HUES48 (cell line): ENCODE data around the gene TSPAN11.
A peak's percentile ranks its signal among the peaks of the same experiment; 100 is the strongest.
"Not testable (repeated sequence)": the region's sequence is repeated elsewhere in the genome, so short reads cannot be mapped to it uniquely, and the experiment has no call there.

Experiments
- H3K27ac ChIP-seq: one replicate; pipeline ENCODE4 v1.7.0; 2013; ENCODE audit warnings: low read depth, low read length, inconsistent platforms
- H3K27me3 ChIP-seq: 2 replicates; pipeline ENCODE4 v1.6.1; 2013; ENCODE audit warnings: mild to moderate bottlenecking, low read length; ENCODE audit not compliant: control insufficient read depth, insufficient read depth
- H3K36me3 ChIP-seq: 2 replicates; pipeline ENCODE4 v1.6.1; 2013; ENCODE audit warnings: low read length; ENCODE audit not compliant: control insufficient read depth, insufficient read depth
- H3K4me1 ChIP-seq: 2 replicates; pipeline ENCODE4 v1.6.1; 2013; ENCODE audit warnings: mild to moderate bottlenecking, low read length; ENCODE audit not compliant: control insufficient read depth, insufficient read depth
- H3K4me3 ChIP-seq: 2 replicates; pipeline ENCODE4 v1.5.1; 2013; ENCODE audit warnings: mild to moderate bottlenecking, low read depth, low read length
- H3K9ac ChIP-seq: 2 replicates; pipeline ENCODE4 v1.6.1; 2013; ENCODE audit warnings: mild to moderate bottlenecking, low read depth, low read length, moderate library complexity
- H3K9me3 ChIP-seq: 2 replicates; pipeline ENCODE4 v1.6.1; 2013; ENCODE audit warnings: low read length; ENCODE audit not compliant: control insufficient read depth, insufficient read depth

Gene TSPAN11

GRCh38 chr12:30926243-30927221 lies at the start of gene TSPAN11:
TSPAN11 (plus strand) TSS chr12:30926748; CDS start chr12:30953992, 27,244 bp downstream.
- peaks cover 42% of the 10 kb centered on the region for H3K27me3 ChIP-seq
- peak within 1 kb of the TSS; percentile 13 for H3K27ac ChIP-seq
- H3K9ac ChIP-seq, result peak within 1 kb of the TSS; percentile 41
- peaks cover 13% of the 10 kb centered on the region for H3K4me1 ChIP-seq
- no peaks in the 10 kb centered on the region for H3K9me3 ChIP-seq
- H3K4me3 ChIP-seq, result peak within 1 kb of the TSS; percentile 54
- H3K36me3 ChIP-seq, result no peaks in the 10 kb centered on the region

DNA sequence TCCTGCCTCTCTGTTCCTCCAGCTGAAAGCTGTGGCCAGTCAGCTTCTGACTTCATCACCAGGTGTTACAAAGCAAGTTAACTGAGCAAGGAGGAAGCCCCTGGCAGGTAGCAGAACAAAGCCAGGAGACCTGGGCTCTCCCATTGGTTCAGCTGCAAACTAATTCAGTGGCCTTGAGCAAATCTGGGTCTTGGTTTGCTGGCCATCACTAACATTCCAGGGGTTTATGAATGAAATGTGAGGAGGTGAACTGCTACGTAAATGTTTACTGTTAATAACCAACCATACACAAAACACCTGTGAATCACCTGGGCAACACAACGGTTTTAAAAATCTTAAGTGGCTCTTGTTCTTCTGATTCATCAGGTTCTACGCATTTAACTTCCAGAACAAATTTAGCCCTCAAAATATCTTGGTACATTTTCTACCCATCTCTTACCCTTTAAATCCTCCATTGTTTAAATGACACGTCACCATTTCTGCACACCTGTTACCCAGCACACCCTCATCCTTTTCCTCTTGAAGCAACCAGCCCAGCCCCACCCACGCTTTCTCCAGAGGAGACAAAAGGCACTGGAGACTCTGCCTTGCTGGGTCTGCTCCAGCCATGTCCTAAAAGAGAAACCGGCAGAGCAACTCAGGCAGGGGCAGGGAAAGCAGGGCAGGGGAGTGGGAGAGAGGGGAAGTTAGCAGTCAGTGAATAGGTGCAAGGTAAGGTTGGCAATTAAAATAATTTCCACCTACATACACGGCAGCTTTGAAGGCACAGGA lies 49.3 kb upstream of the TSPAN11 start:
- no peaks in the 10 kb centered on the region for H3K4me1 ChIP-seq
- no peaks in the 10 kb centered on the region for H3K36me3 ChIP-seq
- no peaks in the 10 kb centered on the region for H3K9me3 ChIP-seq
- H3K4me3 ChIP-seq, result no peak overlapping the region
- H3K27ac ChIP-seq, result no peak overlapping the region
- H3K27me3 ChIP-seq, result no peaks in the 10 kb centered on the region
- no peak overlapping the region for H3K9ac ChIP-seq

DNA sequence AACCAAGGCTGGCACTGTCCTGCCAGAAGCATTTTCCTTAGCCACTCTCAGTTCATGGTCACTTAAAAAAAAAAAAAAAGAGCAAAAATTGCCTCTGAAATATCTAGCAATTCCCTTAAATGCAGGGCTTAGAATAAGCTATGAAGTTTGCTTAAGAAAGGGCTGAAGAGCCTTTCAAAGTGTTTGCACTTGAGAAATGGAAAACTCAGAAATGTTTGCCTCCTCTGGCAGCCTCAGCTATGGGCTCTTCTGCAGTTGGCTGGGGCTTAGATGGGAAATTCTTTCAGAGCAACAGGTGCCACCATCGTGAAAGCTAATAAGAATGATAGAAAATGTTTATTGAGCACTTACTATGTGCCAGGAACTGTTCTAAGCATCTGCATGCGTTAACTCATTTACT lies 48.5 kb upstream of the TSPAN11 start:
- H3K36me3 ChIP-seq, result no peaks in the 10 kb centered on the region
- no peaks in the 10 kb centered on the region for H3K27me3 ChIP-seq
- no peaks in the 10 kb centered on the region for H3K9me3 ChIP-seq
- H3K4me3 ChIP-seq, result no peak overlapping the region
- no peaks in the 10 kb centered on the region for H3K4me1 ChIP-seq
- H3K9ac ChIP-seq, result no peak overlapping the region
- no peak overlapping the region for H3K27ac ChIP-seq

- H3K4me1 ChIP-seq, result no peaks in the 10 kb centered on the region
- no peak overlapping the region for H3K4me3 ChIP-seq
- H3K9me3 ChIP-seq, result no peaks in the 10 kb centered on the region
- no peak overlapping the region for H3K27ac ChIP-seq
- H3K36me3 ChIP-seq, result no peaks in the 10 kb centered on the region
- no peaks in the 10 kb centered on the region for H3K27me3 ChIP-seq
- no peak overlapping the region for H3K9ac ChIP-seq
These were observed 46.5 kb upstream of the TSPAN11 start for GRCh38 chr12:30880061-30880460.

- H3K27ac ChIP-seq, result no peak overlapping the region
- H3K36me3 ChIP-seq, result no peaks in the 10 kb centered on the region
- H3K4me1 ChIP-seq, result no peaks in the 10 kb centered on the region
- H3K27me3 ChIP-seq, result no peaks in the 10 kb centered on the region
- H3K4me3 ChIP-seq, result no peak overlapping the region
- H3K9ac ChIP-seq, result no peak overlapping the region
- no peaks in the 10 kb centered on the region for H3K9me3 ChIP-seq
These were observed 45.7 kb upstream of the TSPAN11 start for GRCh38 chr12:30880813-30881212.

GRCh38 chr12:30882706-30883105 lies 43.8 kb upstream of the TSPAN11 start:
- no peaks in the 10 kb centered on the region for H3K27me3 ChIP-seq

GRCh38 chr12:30884799-30885198 lies 41.7 kb upstream of the TSPAN11 start:
- Histone ChIP-seq H3K9ac (no peak overlapping the region), H3K27ac (no peak overlapping the region), H3K4me1 (no peaks in the 10 kb centered on the region), H3K4me3 (no peak overlapping the region), H3K9me3 (no peaks in the 10 kb centered on the region), H3K27me3 (no peaks in the 10 kb centered on the region), H3K36me3 (no peaks in the 10 kb centered on the region)

More at GRCh38 chr12:30882706-30883105, 43.8 kb upstream of the TSPAN11 start:
- H3K4me1 ChIP-seq, result no peaks in the 10 kb centered on the region
- no peaks in the 10 kb centered on the region for H3K9me3 ChIP-seq
- no peak overlapping the region for H3K27ac ChIP-seq
- H3K9ac ChIP-seq, result no peak overlapping the region
- H3K36me3 ChIP-seq, result no peaks in the 10 kb centered on the region
- no peak overlapping the region for H3K4me3 ChIP-seq

- H3K9me3 ChIP-seq, result no peaks in the 10 kb centered on the region
- no peaks in the 10 kb centered on the region for H3K36me3 ChIP-seq
- H3K4me1 ChIP-seq, result no peaks in the 10 kb centered on the region
- H3K4me3 ChIP-seq, result no peak overlapping the region
- H3K27ac ChIP-seq, result no peak overlapping the region
- H3K27me3 ChIP-seq, result no peaks in the 10 kb centered on the region
- no peak overlapping the region for H3K9ac ChIP-seq
These were observed 41.2 kb upstream of the TSPAN11 start for GRCh38 chr12:30885321-30885720.

GRCh38 chr12:30887226-30887625 lies 39.3 kb upstream of the TSPAN11 start:
- Histone ChIP-seq H3K27ac (no peak overlapping the region), H3K36me3 (no peaks in the 10 kb centered on the region), H3K27me3 (no peaks in the 10 kb centered on the region), H3K4me3 (no peak overlapping the region), H3K9ac (no peak overlapping the region), H3K4me1 (no peaks in the 10 kb centered on the region), H3K9me3 (no peaks in the 10 kb centered on the region)

DNA sequence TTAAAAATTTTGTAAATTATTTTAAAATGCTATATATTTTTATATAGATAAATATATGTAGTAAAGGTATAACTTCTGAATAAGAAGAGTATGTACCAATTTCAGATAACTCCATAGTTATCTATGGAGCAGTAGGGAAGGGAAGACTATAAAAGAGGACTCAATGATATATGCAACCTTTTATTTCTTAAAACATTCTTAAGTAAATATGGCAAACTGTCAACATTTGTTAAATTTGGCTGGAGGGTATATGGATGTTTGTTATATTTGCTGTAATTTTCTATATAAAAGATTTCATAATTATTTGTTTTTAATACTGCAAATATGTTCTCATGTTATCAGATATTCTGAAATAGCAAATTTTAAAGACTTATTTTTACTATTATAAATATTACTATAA lies 38.3 kb upstream of the TSPAN11 start:
- no peaks in the 10 kb centered on the region for H3K4me1 ChIP-seq
- H3K4me3 ChIP-seq, result no peak overlapping the region
- H3K27me3 ChIP-seq, result no peaks in the 10 kb centered on the region
- H3K9ac ChIP-seq, result no peak overlapping the region
- no peak overlapping the region for H3K27ac ChIP-seq
- H3K36me3 ChIP-seq, result no peaks in the 10 kb centered on the region
- H3K9me3 ChIP-seq, result no peaks in the 10 kb centered on the region

- not testable (repeated sequence) for H3K4me1 ChIP-seq, H3K27ac ChIP-seq, H3K36me3 ChIP-seq, H3K9me3 ChIP-seq, H3K27me3 ChIP-seq, H3K9ac ChIP-seq, H3K4me3 ChIP-seq
These were observed 32.0 kb upstream of the TSPAN11 start for GRCh38 chr12:30894531-30894930.
